ENCODE data around the gene FRAS1. TPM values are rescaled to one million over a fixed set of nuclear protein-coding genes. Genes with fewer than 3 reads are reported as not detected.

Gene FRAS1
- total RNA-seq, 2 donors from 2014 or later: 2.1 to 4.0 TPM

DNA sequence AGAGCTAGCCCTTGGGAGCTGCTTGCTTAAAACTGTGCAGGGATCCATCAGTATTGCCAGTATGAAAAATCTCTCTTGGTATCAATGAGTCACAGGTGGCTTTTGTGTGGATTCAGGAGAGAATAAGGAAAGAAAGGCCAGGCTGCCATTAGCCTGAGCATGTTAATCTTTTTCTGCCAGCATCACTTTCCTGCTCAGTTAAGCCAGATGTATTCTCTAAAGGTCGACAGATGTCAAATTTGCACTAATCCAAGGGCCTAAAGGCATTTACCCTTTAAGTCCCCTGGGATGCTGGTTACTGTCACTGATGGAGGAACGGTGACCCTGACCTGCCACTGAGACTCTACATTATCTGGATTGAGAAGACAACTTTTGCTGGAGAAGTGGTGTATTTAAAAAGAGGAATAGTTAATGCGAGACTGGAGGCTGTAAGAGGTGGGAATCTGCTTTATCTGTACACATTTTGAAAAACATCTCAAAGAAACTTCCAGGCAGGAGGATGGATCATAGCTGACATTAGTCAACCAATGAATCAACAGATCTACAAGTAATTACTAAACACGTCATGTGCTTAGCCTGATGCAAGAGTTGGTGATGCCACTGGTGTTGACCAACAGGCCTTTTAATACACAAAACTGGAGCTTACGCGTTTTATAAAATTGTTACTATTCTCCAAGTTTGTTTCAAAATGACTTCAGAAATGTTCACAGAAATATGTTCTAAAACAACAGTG lies 253.1 kb downstream of the FRAS1 start:
- intact Hi-C loops (cut with DNase I): no loop called here
- no peaks in the 10 kb centered on the region for H3K36me3 ChIP-seq
- no peaks in the 10 kb centered on the region for H3K27me3 ChIP-seq
- no peak for DNase-seq
- H3K4me1 ChIP-seq: no peaks in the 10 kb centered on the region
- no peak overlapping the region for H3K9ac ChIP-seq (ENCODE audit: low read depth in 2 of 2, low read length in 2 of 2)
- H3K27ac ChIP-seq: no peak overlapping the region
- no peaks in the 10 kb centered on the region for H3K9me3 ChIP-seq
- no peak overlapping the region for H3K4me3 ChIP-seq
- TF ChIP-seq, protein P1, sequence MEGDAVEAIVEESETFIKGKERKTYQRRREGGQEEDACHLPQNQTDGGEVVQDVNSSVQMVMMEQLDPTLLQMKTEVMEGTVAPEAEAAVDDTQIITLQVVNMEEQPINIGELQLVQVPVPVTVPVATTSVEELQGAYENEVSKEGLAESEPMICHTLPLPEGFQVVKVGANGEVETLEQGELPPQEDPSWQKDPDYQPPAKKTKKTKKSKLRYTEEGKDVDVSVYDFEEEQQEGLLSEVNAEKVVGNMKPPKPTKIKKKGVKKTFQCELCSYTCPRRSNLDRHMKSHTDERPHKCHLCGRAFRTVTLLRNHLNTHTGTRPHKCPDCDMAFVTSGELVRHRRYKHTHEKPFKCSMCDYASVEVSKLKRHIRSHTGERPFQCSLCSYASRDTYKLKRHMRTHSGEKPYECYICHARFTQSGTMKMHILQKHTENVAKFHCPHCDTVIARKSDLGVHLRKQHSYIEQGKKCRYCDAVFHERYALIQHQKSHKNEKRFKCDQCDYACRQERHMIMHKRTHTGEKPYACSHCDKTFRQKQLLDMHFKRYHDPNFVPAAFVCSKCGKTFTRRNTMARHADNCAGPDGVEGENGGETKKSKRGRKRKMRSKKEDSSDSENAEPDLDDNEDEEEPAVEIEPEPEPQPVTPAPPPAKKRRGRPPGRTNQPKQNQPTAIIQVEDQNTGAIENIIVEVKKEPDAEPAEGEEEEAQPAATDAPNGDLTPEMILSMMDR (IDR thresholded peaks at IDR 0.05): no peak

DNA sequence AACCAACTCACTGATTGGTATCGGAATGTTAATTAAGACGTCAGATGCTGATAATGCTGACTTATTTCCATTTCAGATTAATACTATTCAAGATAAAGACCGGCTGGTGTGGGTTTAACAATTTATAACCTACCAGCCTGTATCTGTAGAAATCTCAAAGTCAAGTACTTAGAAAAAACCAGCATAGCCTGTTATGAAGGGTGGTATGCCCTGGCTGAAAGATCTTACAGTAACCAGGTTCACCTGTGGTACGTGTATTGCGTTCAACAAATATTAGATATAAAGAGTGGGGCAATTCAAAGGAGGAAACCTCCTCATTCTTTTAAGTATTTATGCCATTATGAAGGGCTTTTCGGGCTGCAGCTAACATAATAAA lies 253.6 kb downstream of the FRAS1 start:
- TF ChIP-seq, protein P1 (IDR thresholded peaks at IDR 0.05): no peak
- no peak overlapping the region for H3K4me3 ChIP-seq
- no peaks in the 10 kb centered on the region for H3K4me1 ChIP-seq
- no peaks in the 10 kb centered on the region for H3K36me3 ChIP-seq
- intact Hi-C loops (cut with DNase I): no loop called here
- no peak for DNase-seq
- no peak overlapping the region for H3K27ac ChIP-seq
- H3K9ac ChIP-seq (ENCODE audit: low read depth in 2 of 2, low read length in 2 of 2): no peak overlapping the region
- no peaks in the 10 kb centered on the region for H3K9me3 ChIP-seq
- no peaks in the 10 kb centered on the region for H3K27me3 ChIP-seq

DNA sequence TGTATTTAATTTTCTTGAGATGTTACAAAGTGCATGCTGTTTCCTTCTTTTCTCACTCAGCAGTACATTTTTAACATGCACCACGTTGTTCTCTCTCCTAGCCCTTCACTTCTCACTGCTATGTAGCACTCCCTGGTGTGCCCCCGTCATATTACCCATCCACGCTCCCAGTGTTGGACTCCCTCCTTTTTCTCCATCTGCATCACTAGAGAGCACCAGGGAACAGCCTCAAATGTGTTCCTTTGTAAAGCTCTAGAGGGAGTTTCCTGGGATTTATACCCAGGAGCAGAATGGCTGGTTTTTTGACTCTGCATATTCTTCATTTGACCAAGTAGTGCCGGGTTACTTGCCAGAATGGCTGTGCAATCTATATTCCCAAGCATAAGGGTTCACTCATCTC lies 254.2 kb downstream of the FRAS1 start:
- H3K27ac ChIP-seq: no peak overlapping the region
- H3K9me3 ChIP-seq: no peaks in the 10 kb centered on the region
- H3K4me1 ChIP-seq: no peaks in the 10 kb centered on the region
- no peaks in the 10 kb centered on the region for H3K27me3 ChIP-seq
- intact Hi-C loops (cut with DNase I): no loop called here
- H3K9ac ChIP-seq (ENCODE audit: low read depth in 2 of 2, low read length in 2 of 2): no peak overlapping the region
- H3K4me3 ChIP-seq: no peak overlapping the region
- TF ChIP-seq, protein P1 (IDR thresholded peaks at IDR 0.05): no peak
- H3K36me3 ChIP-seq: no peaks in the 10 kb centered on the region
- no peak for DNase-seq

DNA sequence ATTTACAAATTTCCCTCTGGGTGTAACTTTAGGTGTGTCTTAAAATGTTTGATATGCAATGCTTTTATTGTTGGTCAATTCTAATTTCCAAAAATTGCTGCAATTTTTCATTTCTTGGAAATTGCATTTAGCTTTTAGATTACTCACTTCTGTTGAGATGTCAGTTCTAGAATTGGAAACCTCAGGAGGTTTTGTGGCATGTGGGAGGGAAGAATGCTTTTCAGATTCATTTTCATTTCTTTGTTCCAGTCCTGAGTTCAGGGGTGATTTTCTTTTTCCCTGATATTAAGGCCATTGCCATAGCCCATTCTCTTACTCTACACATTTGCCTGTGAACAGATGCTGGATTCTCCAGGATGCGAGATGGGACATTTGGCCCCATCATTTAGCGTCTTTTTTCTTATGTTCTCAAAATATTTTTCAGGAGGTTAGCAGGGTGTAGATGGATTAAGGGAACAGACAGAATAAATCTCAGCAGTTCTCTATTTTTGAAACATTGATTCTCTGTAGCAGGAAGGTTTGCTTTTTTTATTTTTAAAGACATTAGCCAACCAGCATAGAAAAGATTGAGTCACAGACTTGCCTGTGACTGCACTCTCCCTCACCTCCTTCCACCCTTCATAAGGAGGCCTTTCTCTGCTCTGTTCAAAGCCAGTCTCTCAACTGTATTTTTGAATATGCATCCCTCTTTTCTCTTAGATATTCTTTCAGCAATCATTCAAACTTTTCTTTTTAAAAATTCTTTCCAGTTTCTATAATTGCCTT lies 256.0 kb downstream of the FRAS1 start:
- no peaks in the 10 kb centered on the region for H3K9me3 ChIP-seq
- no peaks in the 10 kb centered on the region for H3K27me3 ChIP-seq
- H3K27ac ChIP-seq: no peak overlapping the region
- no peak for DNase-seq
- H3K36me3 ChIP-seq: no peaks in the 10 kb centered on the region
- TF ChIP-seq, protein P1 (IDR thresholded peaks at IDR 0.05): no peak
- no peaks in the 10 kb centered on the region for H3K4me1 ChIP-seq
- intact Hi-C loops (cut with DNase I): no loop called here
- H3K4me3 ChIP-seq: no peak overlapping the region
- H3K9ac ChIP-seq (ENCODE audit: low read depth in 2 of 2, low read length in 2 of 2): no peak overlapping the region

DNA sequence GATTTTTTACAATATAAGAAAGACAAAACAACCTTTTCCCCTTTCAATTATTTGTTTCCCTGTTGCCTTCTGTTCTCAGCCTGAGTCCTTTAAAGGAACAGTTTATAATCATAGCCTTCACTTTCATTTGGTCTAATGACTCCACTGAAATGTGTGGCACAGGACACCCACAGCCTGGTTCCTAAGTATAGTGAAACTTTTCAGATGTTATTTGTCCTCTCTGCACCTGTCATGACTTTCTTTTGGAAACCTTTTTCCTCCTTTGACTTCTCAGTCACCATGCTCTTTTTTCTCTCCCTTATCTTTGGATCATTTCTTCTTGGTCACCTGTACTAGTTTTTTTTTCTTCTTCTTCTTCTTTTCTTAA lies 256.6 kb downstream of the FRAS1 start:
- intact Hi-C loops (cut with DNase I): no loop called here
- no peak for DNase-seq
- H3K4me3 ChIP-seq: no peak overlapping the region
- H3K27me3 ChIP-seq: no peaks in the 10 kb centered on the region
- no peaks in the 10 kb centered on the region for H3K36me3 ChIP-seq
- no peaks in the 10 kb centered on the region for H3K4me1 ChIP-seq
- H3K27ac ChIP-seq: no peak overlapping the region
- no peak overlapping the region for H3K9ac ChIP-seq (ENCODE audit: low read depth in 2 of 2, low read length in 2 of 2)
- H3K9me3 ChIP-seq: no peaks in the 10 kb centered on the region
- TF ChIP-seq, protein P1 (IDR thresholded peaks at IDR 0.05): no peak
